ENCODE measurements around the gene TCF4. TPM values are rescaled to one million over a fixed set of nuclear protein-coding genes. Genes with fewer than 3 reads are reported as not detected.

TCF4 gene
- total RNA-seq, 1 experiment from 2014 or later, result 93.7 TPM

GRCh38 chr18:55494899-55495298 is 93.1 kb downstream of the TCF4 start:
- BruUV-seq (replicated peaks), result no TSS peak
- CTCF ChIA-PET, result interaction anchor here (0.7 to 0.9 kb wide), 2 partner anchors 34 to 151 kb away, joined by 3 to 4 read pairs; no protein-coding TSS in a partner anchor
- POLR2A ChIA-PET, result interaction anchor here (0.6 kb wide), 1 partner anchor 406 kb away, joined by 3 read pairs; no protein-coding TSS in a partner anchor
- H3K36me3 ChIP-seq (ENCODE audit: control insufficient read depth, insufficient read depth, low read length), result no peaks in the 10 kb centered on the region
- H3K4me1 ChIP-seq, result 0 out of 2 replicates have a peak, but pooled peaks cover 8% of the 10 kb centered on the region
- H3K27me3 Mint-ChIP-seq (ENCODE audit: insufficient read depth, unreplicated experiment), result no peaks in the 10 kb centered on the region
- no peaks in the 10 kb centered on the region for H3K27me3 ChIP-seq (replicated peaks; ENCODE audit: control insufficient read depth, insufficient read depth, low read length)
- peaks cover under 1% of the 10 kb centered on the region for H3K4me1 Mint-ChIP-seq (ENCODE audit: low read depth, unreplicated experiment)
- H3K27ac Mint-ChIP-seq (ENCODE audit: unreplicated experiment), result no peak overlapping the region
- TF ChIP-seq, protein P1, sequence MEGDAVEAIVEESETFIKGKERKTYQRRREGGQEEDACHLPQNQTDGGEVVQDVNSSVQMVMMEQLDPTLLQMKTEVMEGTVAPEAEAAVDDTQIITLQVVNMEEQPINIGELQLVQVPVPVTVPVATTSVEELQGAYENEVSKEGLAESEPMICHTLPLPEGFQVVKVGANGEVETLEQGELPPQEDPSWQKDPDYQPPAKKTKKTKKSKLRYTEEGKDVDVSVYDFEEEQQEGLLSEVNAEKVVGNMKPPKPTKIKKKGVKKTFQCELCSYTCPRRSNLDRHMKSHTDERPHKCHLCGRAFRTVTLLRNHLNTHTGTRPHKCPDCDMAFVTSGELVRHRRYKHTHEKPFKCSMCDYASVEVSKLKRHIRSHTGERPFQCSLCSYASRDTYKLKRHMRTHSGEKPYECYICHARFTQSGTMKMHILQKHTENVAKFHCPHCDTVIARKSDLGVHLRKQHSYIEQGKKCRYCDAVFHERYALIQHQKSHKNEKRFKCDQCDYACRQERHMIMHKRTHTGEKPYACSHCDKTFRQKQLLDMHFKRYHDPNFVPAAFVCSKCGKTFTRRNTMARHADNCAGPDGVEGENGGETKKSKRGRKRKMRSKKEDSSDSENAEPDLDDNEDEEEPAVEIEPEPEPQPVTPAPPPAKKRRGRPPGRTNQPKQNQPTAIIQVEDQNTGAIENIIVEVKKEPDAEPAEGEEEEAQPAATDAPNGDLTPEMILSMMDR (IDR thresholded peaks at IDR 0.05; ENCODE audit: insufficient read depth in 1 of 2, low read depth in 1 of 2, low read length in 1 of 2, severe bottlenecking in 1 of 2, unreplicated experiment in 1 of 2), result no peak
- no peaks in the 10 kb centered on the region for H3K36me3 Mint-ChIP-seq (ENCODE audit: insufficient read depth, unreplicated experiment)
- DNase-seq, result no peak
- no peaks in the 10 kb centered on the region for H3K9me3 Mint-ChIP-seq (ENCODE audit: unreplicated experiment)
- intact Hi-C loops (cut with micrococcal nuclease; ENCODE audit: unreplicated experiment), result loop anchor here (10.0 kb wide), 2 partner anchors 90 to 480 kb away; no protein-coding TSS in a partner anchor
- H3K4me3 Mint-ChIP-seq (ENCODE audit: unreplicated experiment), result no peak overlapping the region
- H3K9me3 ChIP-seq, result no peaks in the 10 kb centered on the region
- no peak overlapping the region for H3K4me3 ChIP-seq (ENCODE audit: low read depth, low read length)

GRCh38 chr18:55494441-55494840 is 93.6 kb downstream of the TCF4 start:
- Histone ChIP-seq H3K27me3 (replicated peaks; ENCODE audit: control insufficient read depth, insufficient read depth, low read length) (no peaks in the 10 kb centered on the region), H3K36me3 (ENCODE audit: control insufficient read depth, insufficient read depth, low read length) (no peaks in the 10 kb centered on the region), H3K4me1 (0 out of 2 replicates have a peak, but pooled peaks cover 8% of the 10 kb centered on the region), H3K4me3 (ENCODE audit: low read depth, low read length) (no peak overlapping the region), H3K9me3 (no peaks in the 10 kb centered on the region)
- CTCF ChIA-PET, result interaction anchor here (0.7 to 0.9 kb wide), 2 partner anchors 34 to 151 kb away, joined by 3 to 4 read pairs; no protein-coding TSS in a partner anchor
- Mint-ChIP-seq H3K36me3 (ENCODE audit: insufficient read depth, unreplicated experiment) (peaks cover 2% of the 10 kb centered on the region), H3K9me3 (ENCODE audit: unreplicated experiment) (no peaks in the 10 kb centered on the region), H3K27me3 (ENCODE audit: insufficient read depth, unreplicated experiment) (no peaks in the 10 kb centered on the region), H3K27ac (ENCODE audit: unreplicated experiment) (no peak overlapping the region), H3K4me3 (ENCODE audit: unreplicated experiment) (no peak overlapping the region), H3K4me1 (ENCODE audit: low read depth, unreplicated experiment) (peaks cover 5% of the 10 kb centered on the region)
- POLR2A ChIA-PET, result no interaction called here
- DNase-seq, result no peak
- no TSS peak for BruUV-seq (replicated peaks)
- TF ChIP-seq, protein P1 (IDR thresholded peaks at IDR 0.05; ENCODE audit: insufficient read depth in 1 of 2, low read depth in 1 of 2, low read length in 1 of 2, severe bottlenecking in 1 of 2, unreplicated experiment in 1 of 2), result no peak
- intact Hi-C loops (cut with micrococcal nuclease; ENCODE audit: unreplicated experiment), result loop anchor here (10.0 kb wide), 2 partner anchors 90 to 480 kb away; no protein-coding TSS in a partner anchor

DNA sequence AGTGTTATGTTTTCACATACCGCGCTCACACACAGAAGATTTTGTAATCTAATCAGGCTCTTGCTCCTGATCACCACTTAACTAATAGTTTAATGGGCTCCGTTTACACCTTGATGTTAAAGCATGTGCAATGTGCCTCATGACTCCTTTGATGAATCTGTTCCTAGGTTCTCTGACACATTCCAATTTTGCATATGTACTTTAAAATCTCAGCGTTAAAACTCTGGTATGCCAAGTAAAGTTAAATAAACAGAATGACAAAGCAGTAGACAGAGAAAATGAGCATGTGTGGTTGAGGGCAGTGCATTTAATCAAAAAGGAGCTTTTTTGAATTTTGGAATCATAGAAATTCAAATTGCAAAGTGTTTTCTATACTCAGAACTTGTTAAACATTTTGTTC is 96.4 kb downstream of the TCF4 start:
- Mint-ChIP-seq H3K36me3 (ENCODE audit: insufficient read depth, unreplicated experiment) (peaks cover 6% of the 10 kb centered on the region), H3K4me3 (ENCODE audit: unreplicated experiment) (no peak overlapping the region), H3K27ac (ENCODE audit: unreplicated experiment) (no peak overlapping the region), H3K27me3 (ENCODE audit: insufficient read depth, unreplicated experiment) (no peaks in the 10 kb centered on the region), H3K9me3 (ENCODE audit: unreplicated experiment) (no peaks in the 10 kb centered on the region), H3K4me1 (ENCODE audit: low read depth, unreplicated experiment) (peaks cover 9% of the 10 kb centered on the region)
- DNase-seq, result no peak
- 0 out of 2 replicates have a peak, but pooled peaks cover 8% of the 10 kb centered on the region for H3K4me1 ChIP-seq
- intact Hi-C loops (cut with micrococcal nuclease; ENCODE audit: unreplicated experiment), result loop anchor here (10.0 kb wide), 2 partner anchors 87 to 477 kb away; no protein-coding TSS in a partner anchor
- no peak overlapping the region for H3K4me3 ChIP-seq (ENCODE audit: low read depth, low read length)
- TF ChIP-seq, protein P1 (IDR thresholded peaks at IDR 0.05; ENCODE audit: insufficient read depth in 1 of 2, low read depth in 1 of 2, low read length in 1 of 2, severe bottlenecking in 1 of 2, unreplicated experiment in 1 of 2), result no peak
- H3K9me3 ChIP-seq, result no peaks in the 10 kb centered on the region
- no TSS peak for BruUV-seq (replicated peaks)
- CTCF ChIA-PET, result no interaction called here
- no peaks in the 10 kb centered on the region for H3K27me3 ChIP-seq (replicated peaks; ENCODE audit: control insufficient read depth, insufficient read depth, low read length)
- POLR2A ChIA-PET, result no interaction called here
- no peaks in the 10 kb centered on the region for H3K36me3 ChIP-seq (ENCODE audit: control insufficient read depth, insufficient read depth, low read length)

Data from Caco-2 (cell line).